ENCODE measurements around the gene ISYNA1. TPM values are rescaled to one million over a fixed set of nuclear protein-coding genes. Genes with fewer than 3 reads are reported as not detected.
A peak's percentile ranks its signal among the peaks of the same experiment; 100 is the strongest.

Gene ISYNA1
- polyA plus RNA-seq, 3 donors: 3.7 TPM; not detected in 2

DNA sequence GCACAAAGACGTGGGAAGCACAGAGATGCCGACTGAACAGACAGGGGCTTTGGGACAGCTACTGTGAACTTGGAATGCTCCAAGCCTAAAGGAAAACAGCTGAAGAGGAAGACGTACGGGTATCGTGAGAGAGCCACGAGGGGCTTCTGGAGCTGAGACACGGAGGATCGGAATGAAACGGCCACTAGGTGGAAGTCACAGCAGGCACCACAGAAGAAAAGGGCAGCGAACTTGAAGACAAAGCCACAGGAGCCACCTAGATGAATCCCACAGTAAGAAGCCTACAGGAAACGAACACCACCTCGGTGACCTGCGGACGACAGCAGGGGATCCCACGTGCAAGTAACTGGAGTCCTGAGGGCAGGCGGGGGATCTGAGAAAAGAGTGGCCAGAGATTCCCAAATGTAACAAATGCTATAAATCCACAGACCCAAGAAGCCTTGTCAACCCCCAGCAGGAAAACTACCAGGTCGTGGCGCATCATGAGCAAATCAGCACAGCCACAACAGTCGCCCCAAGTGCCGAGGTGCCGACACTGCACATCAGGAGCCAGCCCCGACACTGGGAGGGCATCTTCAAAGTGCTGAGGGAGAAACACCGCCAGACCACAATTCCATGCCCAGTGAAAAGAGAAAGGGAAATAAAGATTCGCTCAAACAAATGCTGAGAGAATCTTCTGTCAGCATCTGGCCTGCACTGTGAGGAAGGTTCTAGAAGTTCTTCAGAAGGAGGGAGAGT is 39.3 kb upstream of the ISYNA1 start:
- Histone ChIP-seq H3K36me3 (replicated peaks in 1 of 2; ENCODE audit: control insufficient read depth in 1 of 2, insufficient read depth in 2 of 2, low read length in 2 of 2) (peaks cover 10 to 23% of the 10 kb centered on the region in 2 donors), H3K4me2 (replicated peaks; ENCODE audit: extremely low read depth, low read length, poor library complexity, severe bottlenecking) (peak overlapping the region; percentile 72), H4K20me1 (ENCODE audit: insufficient read depth, low read length) (peaks cover 70% of the 10 kb centered on the region), H3K9ac (ENCODE audit: insufficient read depth, low read length, poor library complexity, severe bottlenecking) (peak overlapping the region; percentile 75), H3K27ac (ENCODE audit: low read depth in 1 of 2, low read length in 2 of 2) (peak overlapping the region; percentile 63 to 97), H3K9me3 (replicated peaks in 1 of 2; ENCODE audit: control insufficient read depth in 1 of 2, insufficient read depth in 1 of 2, low read length in 2 of 2) (no peaks in the 10 kb centered on the region), H3K4me3 (replicated peaks in 1 of 3; ENCODE audit: low read depth in 2 of 3, low read length in 3 of 3) (peak overlapping the region in 1 of 3 experiments; percentile 58), H2AFZ (ENCODE audit: insufficient read depth, low read depth, low read length, poor library complexity, severe bottlenecking) (no peak overlapping the region), H3K4me1 (ENCODE audit: control insufficient read depth in 1 of 2, insufficient read depth in 2 of 2, low read length in 2 of 2) (peaks cover 69 to 80% of the 10 kb centered on the region in 2 donors), H3K27me3 (ENCODE audit: control insufficient read depth in 2 of 2, insufficient read depth in 2 of 2, low read length in 2 of 2) (no peaks in the 10 kb centered on the region), H3K79me2 (ENCODE audit: insufficient read depth, low read length) (peaks cover 94% of the 10 kb centered on the region)
- Mint-ChIP-seq H3K27ac (peak overlapping the region; percentile 97 to 99 (median 99)), H3K36me3 (peaks cover 22 to 30% of the 10 kb centered on the region in 2 donors), H3K4me1 (peaks cover 68% of the 10 kb centered on the region), H3K27me3 (ENCODE audit: low read depth in 3 of 3) (peaks cover 0 to 3% (median 0%) of the 10 kb centered on the region in 3 donors), H3K4me3 (peak overlapping the region; percentile 60 to 82), H3K9me3 (no peaks in the 10 kb centered on the region)
- 31% methylated on average over 21 of the region's 24 CpGs for WGBS (ENCODE audit: insufficient coverage)
- TF ChIP-seq, protein P1, sequence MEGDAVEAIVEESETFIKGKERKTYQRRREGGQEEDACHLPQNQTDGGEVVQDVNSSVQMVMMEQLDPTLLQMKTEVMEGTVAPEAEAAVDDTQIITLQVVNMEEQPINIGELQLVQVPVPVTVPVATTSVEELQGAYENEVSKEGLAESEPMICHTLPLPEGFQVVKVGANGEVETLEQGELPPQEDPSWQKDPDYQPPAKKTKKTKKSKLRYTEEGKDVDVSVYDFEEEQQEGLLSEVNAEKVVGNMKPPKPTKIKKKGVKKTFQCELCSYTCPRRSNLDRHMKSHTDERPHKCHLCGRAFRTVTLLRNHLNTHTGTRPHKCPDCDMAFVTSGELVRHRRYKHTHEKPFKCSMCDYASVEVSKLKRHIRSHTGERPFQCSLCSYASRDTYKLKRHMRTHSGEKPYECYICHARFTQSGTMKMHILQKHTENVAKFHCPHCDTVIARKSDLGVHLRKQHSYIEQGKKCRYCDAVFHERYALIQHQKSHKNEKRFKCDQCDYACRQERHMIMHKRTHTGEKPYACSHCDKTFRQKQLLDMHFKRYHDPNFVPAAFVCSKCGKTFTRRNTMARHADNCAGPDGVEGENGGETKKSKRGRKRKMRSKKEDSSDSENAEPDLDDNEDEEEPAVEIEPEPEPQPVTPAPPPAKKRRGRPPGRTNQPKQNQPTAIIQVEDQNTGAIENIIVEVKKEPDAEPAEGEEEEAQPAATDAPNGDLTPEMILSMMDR (IDR thresholded peaks at IDR 0.05): peak; percentile 54
- intact Hi-C loops (cut with micrococcal nuclease): loop anchor here in 1 of 2 donors (5.0 kb wide), 1 partner anchor 95 kb away; the partner anchor contains the start of gene UBA52
- DNase-seq: peak; percentile 47 to 61 (median 57)

DNA sequence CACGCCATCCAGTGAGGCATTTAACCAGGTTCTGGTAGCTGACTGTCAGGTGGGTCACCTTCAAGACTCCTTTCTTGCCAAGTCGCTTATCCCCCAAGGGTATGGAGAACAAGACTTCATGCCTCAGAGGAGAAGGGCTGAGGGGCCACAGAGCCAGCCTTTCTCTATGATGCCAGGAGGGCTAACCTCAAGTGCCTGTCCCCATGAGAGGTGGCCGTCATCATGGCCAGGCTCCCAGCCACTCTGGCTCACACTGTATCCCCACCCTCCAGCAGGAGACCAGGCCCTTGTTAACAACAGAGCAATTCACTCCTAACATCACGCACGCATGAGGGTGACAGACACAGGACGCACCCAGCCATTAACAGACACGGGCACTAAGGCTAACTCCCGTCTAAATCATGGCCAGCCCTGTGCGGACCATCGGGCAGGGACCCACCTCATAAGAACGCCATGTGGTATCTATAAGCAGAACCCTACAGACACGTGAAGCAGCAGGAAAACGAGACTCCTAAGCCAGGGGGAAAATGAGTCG is 38.6 kb upstream of the ISYNA1 start:
- Histone ChIP-seq H2AFZ (ENCODE audit: insufficient read depth, low read depth, low read length, poor library complexity, severe bottlenecking) (no peak overlapping the region), H3K9me3 (replicated peaks in 1 of 2; ENCODE audit: control insufficient read depth in 1 of 2, insufficient read depth in 1 of 2, low read length in 2 of 2) (no peaks in the 10 kb centered on the region), H3K36me3 (replicated peaks in 1 of 2; ENCODE audit: control insufficient read depth in 1 of 2, insufficient read depth in 2 of 2, low read length in 2 of 2) (peaks cover 10 to 29% of the 10 kb centered on the region in 2 donors), H3K79me2 (ENCODE audit: insufficient read depth, low read length) (peaks cover 91% of the 10 kb centered on the region), H3K27ac (ENCODE audit: low read depth in 1 of 2, low read length in 2 of 2) (peak overlapping the region; percentile 63 to 97), H3K4me2 (replicated peaks; ENCODE audit: extremely low read depth, low read length, poor library complexity, severe bottlenecking) (peak overlapping the region; percentile 72), H3K4me3 (replicated peaks in 1 of 3; ENCODE audit: low read depth in 2 of 3, low read length in 3 of 3) (peak overlapping the region in 1 of 3 experiments; percentile 58), H3K27me3 (ENCODE audit: control insufficient read depth in 2 of 2, insufficient read depth in 2 of 2, low read length in 2 of 2) (no peaks in the 10 kb centered on the region), H4K20me1 (ENCODE audit: insufficient read depth, low read length) (peaks cover 77% of the 10 kb centered on the region), H3K4me1 (ENCODE audit: control insufficient read depth in 1 of 2, insufficient read depth in 2 of 2, low read length in 2 of 2) (peaks cover 65 to 73% of the 10 kb centered on the region in 2 donors), H3K9ac (ENCODE audit: insufficient read depth, low read length, poor library complexity, severe bottlenecking) (no peak overlapping the region)
- peaks cover 28 to 36% of the 10 kb centered on the region in 2 donors for H3K36me3 Mint-ChIP-seq
- no peaks in the 10 kb centered on the region for H3K9me3 Mint-ChIP-seq
- H3K27me3 Mint-ChIP-seq (ENCODE audit: low read depth in 3 of 3): peaks cover 0 to 3% (median 0%) of the 10 kb centered on the region in 3 donors
- no peak for DNase-seq
- 81% methylated on average over 13 of the region's 14 CpGs for WGBS (ENCODE audit: insufficient coverage)
- peaks cover 64% of the 10 kb centered on the region for H3K4me1 Mint-ChIP-seq
- peak overlapping the region; percentile 97 to 99 (median 99) for H3K27ac Mint-ChIP-seq
- TF ChIP-seq, protein P1 (IDR thresholded peaks at IDR 0.05): no peak
- H3K4me3 Mint-ChIP-seq: peak overlapping the region; percentile 60 to 82
- intact Hi-C loops (cut with micrococcal nuclease): loop anchor here in 1 of 2 donors (5.0 kb wide), 1 partner anchor 96 kb away; the partner anchor contains the start of gene UBA52
